PC-3 (cell line): ENCODE data around the gene SERAC1.

Experiments used
- CTCF ChIP-seq: fragments of 300-600 bp; sonication (generic); conservative IDR thresholded peaks from 2 replicates; pipeline ENCODE4 v1.5.1; 2017; ENCODE audit warnings: antibody characterized with exemption, low read depth, mild to moderate bottlenecking, low read length
- EZH2 ChIP-seq: fragments of 300-600 bp; sonication (generic); IDR thresholded peaks from one replicate; pipeline ENCODE4 v1.6.1; 2017; ENCODE audit warnings: antibody characterized with exemption, mild to moderate bottlenecking, low read length; ENCODE audit not compliant: unreplicated experiment
- EZH2phosphoT487 ChIP-seq: fragments of 300-600 bp; sonication (generic); IDR thresholded peaks from 2 replicates; pipeline ENCODE4 v1.6.1; 2018; ENCODE audit warnings: mild to moderate bottlenecking, antibody characterized with exemption, low read length, borderline replicate concordance

DNA sequence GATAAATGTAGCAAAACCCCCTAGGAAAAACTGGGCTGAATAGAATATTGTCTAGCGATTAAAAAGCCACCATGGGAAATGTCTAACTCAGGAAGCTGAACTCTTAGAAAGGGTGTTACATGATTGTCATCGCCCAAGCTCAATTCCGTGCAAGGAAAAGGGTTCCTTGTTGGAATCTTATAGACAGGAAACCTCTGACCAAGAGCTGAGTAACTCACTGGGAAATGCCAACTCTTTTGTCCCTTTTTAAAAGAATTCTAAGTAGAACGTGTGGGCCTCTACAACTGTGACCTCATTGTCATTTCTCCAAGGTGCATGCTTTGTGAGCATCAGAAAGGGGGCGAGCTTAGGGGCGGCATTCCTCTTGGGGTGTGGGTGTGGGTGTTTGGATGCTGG, 98.3 kb downstream of the SERAC1 start:
- TF ChIP-seq CTCF (no peak), EZH2 (no peak), EZH2phosphoT487 (no peak)
